Activated T-helper 17 cell treated with anti-CD3 and anti-CD28 coated beads, Interleukin-2, amount 50 U/mL, for 72 hours (primary cell): ENCODE measurements around the gene TCAF1. TPM values are rescaled to one million over a fixed set of nuclear protein-coding genes. Genes with fewer than 3 reads are reported as not detected.

ENCODE experiments used
- ATAC-seq: fragments of 150-1000 bp; cut with Tn5 transposase; replicated peaks from 2 replicates; pipeline ENCODE4 v1.10.0; 2021; ENCODE audit warnings: mild to moderate bottlenecking, moderate library complexity
- H3K27ac Mint-ChIP-seq: one replicate; pipeline ENCODE4 v1.8.0; 2022; ENCODE audit warnings: mixed read lengths
- H3K27me3 Mint-ChIP-seq: one replicate; pipeline ENCODE4 v1.8.0; 2022; ENCODE audit warnings: mixed read lengths
- H3K36me3 Mint-ChIP-seq: one replicate; pipeline ENCODE4 v1.8.0; 2022; ENCODE audit warnings: low read depth, mild to moderate bottlenecking, mixed read lengths
- H3K4me1 Mint-ChIP-seq: one replicate; pipeline ENCODE4 v1.8.0; 2022; ENCODE audit warnings: mixed read lengths
- H3K4me3 Mint-ChIP-seq: one replicate; pipeline ENCODE4 v1.8.0; 2022; ENCODE audit warnings: mild to moderate bottlenecking, mixed read lengths
- H3K9me3 Mint-ChIP-seq: one replicate; pipeline ENCODE4 v1.8.0; 2022; ENCODE audit warnings: mixed read lengths
- total RNA-seq, 2 donors: library from RNA; stranded (reverse); gene quantifications; one replicate each; pipeline ENCODE4 v1.2.3, GENCODE V29; 2022

TCAF1 gene, protein sequence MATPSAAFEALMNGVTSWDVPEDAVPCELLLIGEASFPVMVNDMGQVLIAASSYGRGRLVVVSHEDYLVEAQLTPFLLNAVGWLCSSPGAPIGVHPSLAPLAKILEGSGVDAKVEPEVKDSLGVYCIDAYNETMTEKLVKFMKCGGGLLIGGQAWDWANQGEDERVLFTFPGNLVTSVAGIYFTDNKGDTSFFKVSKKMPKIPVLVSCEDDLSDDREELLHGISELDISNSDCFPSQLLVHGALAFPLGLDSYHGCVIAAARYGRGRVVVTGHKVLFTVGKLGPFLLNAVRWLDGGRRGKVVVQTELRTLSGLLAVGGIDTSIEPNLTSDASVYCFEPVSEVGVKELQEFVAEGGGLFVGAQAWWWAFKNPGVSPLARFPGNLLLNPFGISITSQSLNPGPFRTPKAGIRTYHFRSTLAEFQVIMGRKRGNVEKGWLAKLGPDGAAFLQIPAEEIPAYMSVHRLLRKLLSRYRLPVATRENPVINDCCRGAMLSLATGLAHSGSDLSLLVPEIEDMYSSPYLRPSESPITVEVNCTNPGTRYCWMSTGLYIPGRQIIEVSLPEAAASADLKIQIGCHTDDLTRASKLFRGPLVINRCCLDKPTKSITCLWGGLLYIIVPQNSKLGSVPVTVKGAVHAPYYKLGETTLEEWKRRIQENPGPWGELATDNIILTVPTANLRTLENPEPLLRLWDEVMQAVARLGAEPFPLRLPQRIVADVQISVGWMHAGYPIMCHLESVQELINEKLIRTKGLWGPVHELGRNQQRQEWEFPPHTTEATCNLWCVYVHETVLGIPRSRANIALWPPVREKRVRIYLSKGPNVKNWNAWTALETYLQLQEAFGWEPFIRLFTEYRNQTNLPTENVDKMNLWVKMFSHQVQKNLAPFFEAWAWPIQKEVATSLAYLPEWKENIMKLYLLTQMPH
- 10 to 100 TPM; 19.2 to 48.0 TPM for total RNA-seq

DNA sequence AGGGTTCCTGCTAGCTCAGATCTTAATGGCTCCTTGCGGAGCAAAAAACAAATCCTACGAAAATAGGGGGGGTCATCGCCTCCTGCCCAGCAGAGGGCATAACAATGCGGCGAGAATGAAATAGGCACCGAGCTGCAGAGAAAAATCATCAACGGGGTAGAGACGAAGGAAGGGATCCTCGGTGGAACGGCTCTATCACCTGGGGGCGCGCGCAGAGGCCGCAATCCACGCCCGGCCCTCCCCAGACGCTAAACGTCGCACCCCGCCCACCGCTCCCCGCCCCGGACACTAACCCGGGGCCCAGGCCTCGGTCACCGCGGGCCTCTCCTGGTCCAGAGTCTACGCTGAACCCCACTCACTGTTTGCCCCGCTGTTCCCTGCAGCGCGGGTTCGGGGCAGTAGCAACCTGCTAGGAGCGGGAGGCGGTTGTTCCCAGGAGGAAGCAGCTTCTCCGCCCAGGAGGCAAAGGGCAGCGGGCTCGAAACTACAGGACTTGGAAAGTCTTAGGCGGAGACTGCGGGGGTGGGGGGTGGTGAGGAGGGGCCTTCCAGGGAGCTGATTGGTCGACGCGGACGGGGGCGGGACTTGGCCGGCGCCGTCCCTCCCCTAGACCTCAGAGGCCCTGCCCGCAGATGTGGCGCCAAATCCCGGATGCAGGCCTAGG, at the start of gene TCAF1:
TSS of gene TCAF1 (minus strand) at position 509 of the 664 bp plus-strand sequence. CDS start 25,568 bp downstream, outside the sequence.
- Mint-ChIP-seq H3K27me3 (no peaks in the 10 kb centered on the region), H3K9me3 (no peaks in the 10 kb centered on the region), H3K36me3 (peaks cover 6% of the 10 kb centered on the region), H3K4me1 (peaks cover 14% of the 10 kb centered on the region), H3K4me3 (peak within 1 kb of the TSS; percentile 93), H3K27ac (peak within 1 kb of the TSS; percentile 84)
- peak; percentile 96 for ATAC-seq

DNA sequence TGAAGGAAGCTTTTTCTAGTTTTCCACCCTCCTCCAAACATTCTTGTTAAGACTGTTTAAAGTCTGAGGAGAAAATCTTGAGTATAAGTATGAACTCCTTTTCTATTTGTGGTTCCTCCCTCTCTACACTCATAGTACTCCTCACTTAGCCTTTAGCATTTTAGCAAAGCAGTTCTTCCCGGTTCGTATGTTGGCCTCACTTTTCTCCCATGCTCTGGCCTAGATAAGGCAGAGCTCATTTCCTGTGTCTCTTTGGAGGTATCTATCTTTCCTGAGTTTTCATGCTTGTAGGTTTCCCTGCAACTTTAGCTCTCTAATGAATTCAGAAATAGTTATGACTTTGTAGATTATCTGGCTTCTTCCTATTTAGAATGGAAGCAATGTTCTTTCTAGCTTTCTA, 46.8 kb upstream of the TCAF1 start:
- no peaks in the 10 kb centered on the region for H3K9me3 Mint-ChIP-seq
- H3K27ac Mint-ChIP-seq = no peak overlapping the region
- no peaks in the 10 kb centered on the region for H3K36me3 Mint-ChIP-seq
- ATAC-seq = no peak
- H3K4me3 Mint-ChIP-seq = no peak overlapping the region
- no peaks in the 10 kb centered on the region for H3K4me1 Mint-ChIP-seq
- H3K27me3 Mint-ChIP-seq = peaks cover 27% of the 10 kb centered on the region

DNA sequence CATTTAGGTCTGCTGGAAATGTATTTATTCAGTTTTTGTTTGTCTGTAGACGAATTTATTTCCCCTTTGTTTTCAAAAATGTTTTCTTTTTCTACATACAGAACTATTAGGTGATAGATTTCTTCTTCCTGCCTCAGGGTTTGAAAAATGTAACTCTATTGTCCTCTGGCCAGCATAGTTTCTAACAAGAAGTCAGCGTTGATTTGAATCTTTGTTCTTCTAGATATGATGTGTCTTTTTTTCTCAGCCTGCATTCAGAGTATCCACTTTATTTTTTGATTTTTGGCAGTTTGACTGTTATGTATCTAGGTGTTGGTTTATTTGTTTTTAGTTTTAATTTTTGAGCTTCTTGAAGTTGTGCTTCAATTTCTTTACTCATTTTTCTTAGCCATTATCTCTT, 45.1 kb upstream of the TCAF1 start:
- Mint-ChIP-seq H3K9me3 (no peaks in the 10 kb centered on the region), H3K27me3 (peaks cover 24% of the 10 kb centered on the region), H3K36me3 (no peaks in the 10 kb centered on the region), H3K4me1 (no peaks in the 10 kb centered on the region), H3K4me3 (no peak overlapping the region), H3K27ac (no peak overlapping the region)
- ATAC-seq = no peak

DNA sequence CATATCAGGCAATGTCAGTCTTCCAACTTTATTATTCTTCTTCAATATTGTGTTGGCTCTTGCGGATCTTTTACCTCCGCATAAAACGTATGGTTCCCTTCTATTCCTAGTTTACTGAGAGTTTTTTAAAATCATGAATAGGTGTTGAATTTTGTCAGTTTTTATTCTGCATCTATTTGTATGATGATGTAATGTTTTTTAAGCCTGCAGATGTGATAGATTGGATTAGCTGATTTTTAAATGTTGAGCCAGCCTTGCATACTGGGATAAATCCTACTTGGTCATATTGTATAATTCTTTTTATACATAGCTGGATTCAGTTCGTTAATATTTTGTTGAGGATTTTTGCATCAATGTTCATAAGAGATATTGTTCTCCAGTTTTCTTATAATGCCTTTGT, 43.4 kb upstream of the TCAF1 start:
- H3K27me3 Mint-ChIP-seq = peaks cover 28% of the 10 kb centered on the region
- no peak overlapping the region for H3K4me3 Mint-ChIP-seq
- H3K4me1 Mint-ChIP-seq = no peaks in the 10 kb centered on the region
- no peak overlapping the region for H3K27ac Mint-ChIP-seq
- no peak for ATAC-seq
- no peaks in the 10 kb centered on the region for H3K36me3 Mint-ChIP-seq
- no peaks in the 10 kb centered on the region for H3K9me3 Mint-ChIP-seq

DNA sequence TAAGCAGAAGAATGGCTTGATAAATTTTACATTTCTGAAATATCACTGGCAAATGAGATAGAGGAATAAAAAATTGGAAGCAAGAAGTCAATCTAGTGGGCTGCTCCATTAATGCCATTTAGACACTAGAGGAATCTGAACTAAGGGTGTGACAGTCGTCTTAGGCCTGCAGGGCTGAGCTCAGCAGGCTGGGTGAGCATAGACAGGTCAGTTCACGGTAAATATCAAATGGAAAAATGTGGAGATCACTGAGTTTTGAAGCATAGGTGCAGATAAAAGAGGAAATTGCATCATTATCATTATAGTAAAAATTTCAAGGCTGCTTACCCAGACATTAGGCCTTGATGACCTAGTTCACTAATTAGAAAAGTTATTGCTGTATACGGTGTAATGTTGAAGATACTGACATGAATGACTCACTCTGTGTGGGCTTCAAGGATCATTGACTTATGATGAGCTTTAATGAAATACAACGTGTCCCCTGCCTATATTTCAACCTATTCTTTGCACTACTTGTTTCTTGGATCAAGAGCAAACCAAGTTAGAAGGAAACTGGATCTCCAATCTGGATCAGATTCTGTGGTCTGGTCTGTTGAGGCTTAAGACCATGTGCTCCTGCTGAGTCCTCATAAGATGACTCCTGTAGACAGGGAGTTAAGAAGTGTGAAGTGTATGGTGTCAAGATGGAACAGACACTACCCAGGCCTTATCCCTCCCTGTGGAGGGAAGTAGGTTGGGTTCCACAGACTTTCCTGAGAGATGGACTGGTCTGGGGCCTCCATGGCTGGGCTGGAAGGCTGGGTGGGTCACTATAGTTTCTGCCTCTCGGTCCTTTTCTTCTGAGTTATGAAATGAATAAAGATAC, 36.6 kb upstream of the TCAF1 start:
- ATAC-seq = no peak
- Mint-ChIP-seq H3K36me3 (no peaks in the 10 kb centered on the region), H3K4me1 (no peaks in the 10 kb centered on the region), H3K27ac (no peak overlapping the region), H3K27me3 (peaks cover 8% of the 10 kb centered on the region), H3K9me3 (no peaks in the 10 kb centered on the region), H3K4me3 (no peak overlapping the region)

DNA sequence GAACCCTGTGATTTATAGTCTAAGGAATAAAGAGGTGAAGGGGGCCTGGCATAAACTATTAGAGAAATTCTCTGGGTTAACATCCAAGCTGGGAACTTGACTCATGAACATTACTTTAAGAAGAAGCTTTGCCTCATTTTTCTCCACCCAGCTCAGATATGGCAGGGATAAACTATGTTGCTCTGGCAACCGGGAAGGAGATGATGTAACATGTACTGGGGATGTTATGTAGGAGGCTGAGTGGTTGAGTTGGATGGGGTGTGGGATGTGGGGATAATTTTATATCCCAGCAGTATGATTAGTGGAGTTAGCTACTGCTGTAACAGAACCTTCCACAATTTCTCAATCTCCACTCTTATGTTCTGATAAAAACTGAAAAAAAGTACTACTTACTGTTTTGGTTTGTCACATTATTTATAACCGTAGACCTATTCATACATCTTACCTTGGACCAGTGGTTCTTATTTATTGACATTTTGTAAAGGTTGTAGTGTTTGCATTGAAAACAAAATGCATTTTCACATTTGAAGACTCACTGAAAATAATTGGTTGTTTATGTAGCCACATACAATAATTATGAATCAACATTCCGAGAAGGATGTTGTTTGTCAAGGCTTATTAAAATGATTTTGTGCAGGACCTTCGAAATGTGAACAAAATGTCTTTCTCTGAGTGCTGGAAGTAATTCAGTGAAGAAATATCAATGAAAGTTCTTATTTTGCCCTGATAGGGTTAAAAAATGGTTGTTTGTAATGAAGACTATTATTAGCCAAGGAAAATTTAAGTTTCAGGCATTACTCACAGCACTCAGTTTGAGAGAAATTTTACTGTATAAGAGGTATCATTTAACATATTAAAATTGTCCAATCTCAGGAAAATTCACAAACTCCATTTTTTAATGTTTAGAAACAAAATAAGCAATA, 34.4 kb upstream of the TCAF1 start:
- no peak overlapping the region for H3K27ac Mint-ChIP-seq
- H3K36me3 Mint-ChIP-seq = no peaks in the 10 kb centered on the region
- H3K4me3 Mint-ChIP-seq = no peak overlapping the region
- H3K9me3 Mint-ChIP-seq = no peaks in the 10 kb centered on the region
- H3K27me3 Mint-ChIP-seq = peaks cover 5% of the 10 kb centered on the region
- ATAC-seq = no peak
- no peaks in the 10 kb centered on the region for H3K4me1 Mint-ChIP-seq

DNA sequence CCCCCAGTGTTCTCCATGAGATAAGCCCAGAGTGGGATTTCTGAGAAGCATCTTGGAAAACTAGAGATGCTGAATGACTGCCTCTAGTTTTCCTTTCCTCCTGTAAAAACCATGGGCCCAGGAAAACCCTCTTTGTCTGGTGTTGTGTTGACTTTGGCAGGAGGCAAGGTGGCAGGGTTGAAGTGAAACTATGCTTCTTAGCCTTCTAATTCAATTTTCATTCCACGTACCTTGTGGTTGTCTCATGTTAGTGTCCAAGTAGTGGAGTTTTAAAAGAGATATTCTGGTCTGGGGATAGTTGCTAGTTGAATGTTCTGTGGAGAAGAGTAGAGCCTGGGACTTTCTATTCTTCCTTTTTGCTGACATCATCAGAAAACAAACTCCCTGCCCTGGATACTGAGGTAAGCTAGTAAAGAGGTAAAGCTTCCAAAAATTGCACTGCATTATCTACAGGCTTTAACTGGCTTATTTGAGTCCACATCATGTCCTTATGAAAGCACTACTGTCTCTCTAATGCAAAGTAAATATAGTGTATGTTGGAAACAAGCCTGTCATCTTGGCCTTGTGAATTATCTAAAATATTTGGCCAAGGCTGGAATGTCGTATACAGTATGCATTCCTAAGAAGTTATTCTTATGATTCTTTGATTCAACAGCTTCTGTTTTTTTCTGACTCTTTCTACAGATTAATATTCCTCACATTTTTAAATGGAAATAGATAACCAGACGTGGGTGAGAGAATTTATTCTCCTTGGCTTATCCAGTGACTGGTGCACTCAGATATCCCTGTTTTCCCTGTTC, 32.8 kb upstream of the TCAF1 start, which contains the start of gene OR2F2:
TSS of gene OR2F2 (plus strand) at position 708 of the 800 bp plus-strand sequence. CDS start at position 708, 0 bp downstream.
- Mint-ChIP-seq H3K4me3 (no peak within 1 kb of the TSS), H3K36me3 (no peaks in the 10 kb centered on the region), H3K27me3 (peaks cover 5% of the 10 kb centered on the region), H3K4me1 (no peaks in the 10 kb centered on the region), H3K9me3 (no peaks in the 10 kb centered on the region), H3K27ac (no peak within 1 kb of the TSS)
- no peak for ATAC-seq

DNA sequence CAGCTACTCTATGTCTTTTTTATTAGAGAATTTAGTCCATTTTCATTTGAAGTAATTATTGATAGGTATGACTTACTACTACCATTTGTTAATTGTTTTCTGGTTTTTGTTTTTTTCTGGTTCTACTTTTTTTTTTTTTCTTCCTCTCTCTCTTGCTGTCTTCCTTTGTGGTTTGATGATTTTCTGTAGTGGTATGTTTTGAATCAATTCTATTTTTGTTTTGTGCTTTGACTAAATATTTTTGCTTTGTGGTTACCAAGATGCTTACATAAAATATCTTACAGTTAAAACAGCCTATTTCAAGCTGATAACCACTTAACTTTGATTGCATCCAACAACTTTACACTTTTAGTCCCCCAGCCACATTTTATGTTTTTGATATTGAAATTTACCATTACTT, 29.8 kb upstream of the TCAF1 start:
- H3K4me1 Mint-ChIP-seq = peaks cover 7% of the 10 kb centered on the region
- no peaks in the 10 kb centered on the region for H3K36me3 Mint-ChIP-seq
- no peak for ATAC-seq
- H3K9me3 Mint-ChIP-seq = no peaks in the 10 kb centered on the region
- H3K27ac Mint-ChIP-seq = peak overlapping the region; percentile 16
- no peak overlapping the region for H3K4me3 Mint-ChIP-seq
- H3K27me3 Mint-ChIP-seq = no peaks in the 10 kb centered on the region

DNA sequence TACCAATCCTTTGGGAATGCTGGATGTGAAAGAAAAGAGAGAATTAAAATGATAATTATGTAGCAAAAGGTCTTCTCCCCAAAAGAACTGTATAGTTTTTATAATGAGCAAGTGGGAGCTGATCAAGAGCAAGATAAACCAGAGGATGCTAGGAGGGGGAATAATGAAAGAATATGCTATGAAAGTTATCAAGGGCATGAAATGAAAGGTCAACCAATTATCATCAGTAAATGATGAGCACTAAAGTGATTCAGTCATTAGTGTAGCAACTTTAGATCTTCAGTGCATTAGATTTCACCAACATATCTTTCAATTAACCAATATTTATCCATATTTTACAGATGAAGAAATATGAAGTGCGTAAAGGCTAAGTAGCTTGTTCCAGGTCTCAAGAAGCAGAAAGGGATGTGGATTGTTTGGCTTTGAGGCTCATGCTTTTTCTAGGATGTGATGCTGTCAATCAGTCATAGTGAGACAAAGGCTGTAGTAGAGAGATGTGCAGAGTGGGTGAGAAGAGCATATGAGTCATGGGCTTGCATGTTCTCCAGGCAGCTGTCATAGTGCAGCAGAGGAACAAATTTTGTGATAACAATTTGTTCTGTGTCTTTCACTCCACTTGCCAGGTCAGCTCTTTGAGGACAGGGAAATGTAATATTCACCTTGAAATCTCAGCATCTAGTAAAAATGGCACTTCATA, 27.4 kb upstream of the TCAF1 start:
- peak; percentile 99 for ATAC-seq

DNA sequence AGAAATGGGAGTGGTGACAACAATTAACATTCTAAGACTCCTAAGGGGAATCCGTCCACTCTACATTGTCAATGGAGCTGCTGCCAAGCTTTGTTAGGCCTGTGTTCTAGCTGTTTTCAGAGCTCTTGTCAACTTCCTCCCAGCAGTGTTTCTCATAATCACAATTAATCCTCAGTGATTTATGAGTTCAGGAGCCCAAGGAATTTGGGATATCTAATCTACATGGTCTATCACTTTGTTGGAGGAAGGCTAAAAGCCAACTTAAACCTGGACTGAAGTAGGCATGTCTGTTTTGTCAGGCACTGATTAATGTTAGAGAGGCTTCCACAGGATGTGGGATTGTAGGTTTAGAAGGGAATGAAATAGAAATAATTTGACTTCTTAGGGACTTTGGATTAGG, 22.9 kb upstream of the TCAF1 start:
- Mint-ChIP-seq H3K4me3 (no peak overlapping the region), H3K4me1 (peaks cover 7% of the 10 kb centered on the region), H3K9me3 (no peaks in the 10 kb centered on the region), H3K27me3 (peaks cover 14% of the 10 kb centered on the region), H3K36me3 (no peaks in the 10 kb centered on the region), H3K27ac (no peak overlapping the region)
- ATAC-seq = no peak

More for the DNA sequence above, 27.4 kb upstream of the TCAF1 start:
- peak overlapping the region; percentile 6 for H3K27ac Mint-ChIP-seq
- H3K9me3 Mint-ChIP-seq = no peaks in the 10 kb centered on the region
- H3K36me3 Mint-ChIP-seq = no peaks in the 10 kb centered on the region
- no peaks in the 10 kb centered on the region for H3K27me3 Mint-ChIP-seq
- H3K4me1 Mint-ChIP-seq = peaks cover 7% of the 10 kb centered on the region
- H3K4me3 Mint-ChIP-seq = no peak overlapping the region

DNA sequence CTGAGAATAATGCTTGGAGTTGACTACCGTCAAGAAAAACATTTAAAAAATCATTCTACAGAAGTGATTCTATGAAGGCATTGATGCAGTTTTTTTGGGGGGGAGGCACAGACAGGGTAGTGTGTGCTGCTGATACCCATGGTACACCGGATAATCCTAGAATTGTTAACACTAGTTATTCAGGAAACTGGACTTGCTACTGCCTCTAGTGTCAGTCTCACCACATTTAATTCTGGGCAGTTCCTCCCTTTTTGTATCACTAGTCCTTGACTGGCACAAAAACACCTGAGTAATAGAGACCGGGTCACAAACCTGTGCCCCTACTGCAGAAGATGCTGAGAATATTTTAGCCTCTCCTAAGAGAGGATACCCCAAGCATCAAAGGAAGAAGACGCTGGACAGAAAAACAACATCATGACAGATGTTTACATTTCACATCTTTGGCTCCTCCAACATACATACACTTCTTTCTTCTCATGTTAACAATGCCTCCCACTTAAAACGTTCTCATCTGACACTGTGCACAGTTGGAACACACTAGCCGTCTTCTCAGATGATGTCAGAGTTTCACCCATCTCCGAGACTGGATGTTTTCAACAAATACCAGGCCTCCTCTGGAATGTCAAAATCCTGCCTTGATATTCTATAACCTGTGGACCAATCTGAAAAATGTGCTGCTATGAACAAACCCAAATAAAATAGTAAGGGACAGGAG, 13.1 kb upstream of the TCAF1 start:
- H3K27me3 Mint-ChIP-seq = peaks cover 20% of the 10 kb centered on the region
- no peak overlapping the region for H3K4me3 Mint-ChIP-seq
- H3K4me1 Mint-ChIP-seq = no peaks in the 10 kb centered on the region
- no peak for ATAC-seq
- H3K27ac Mint-ChIP-seq = no peak overlapping the region
- no peaks in the 10 kb centered on the region for H3K36me3 Mint-ChIP-seq
- no peaks in the 10 kb centered on the region for H3K9me3 Mint-ChIP-seq
